ENCODE data around the gene ARHGAP31.
"Not testable (repeated sequence)": the region's sequence is repeated elsewhere in the genome, so short reads cannot be mapped to it uniquely, and the experiment has no call there.

Gene ARHGAP31

GRCh38 chr3:119371786-119372185, 77.6 kb downstream of the ARHGAP31 start:
- H3K4me3 Mint-ChIP-seq: not testable (repeated sequence)
- peaks cover 14% of the 10 kb centered on the region for H3K36me3 Mint-ChIP-seq

DNA sequence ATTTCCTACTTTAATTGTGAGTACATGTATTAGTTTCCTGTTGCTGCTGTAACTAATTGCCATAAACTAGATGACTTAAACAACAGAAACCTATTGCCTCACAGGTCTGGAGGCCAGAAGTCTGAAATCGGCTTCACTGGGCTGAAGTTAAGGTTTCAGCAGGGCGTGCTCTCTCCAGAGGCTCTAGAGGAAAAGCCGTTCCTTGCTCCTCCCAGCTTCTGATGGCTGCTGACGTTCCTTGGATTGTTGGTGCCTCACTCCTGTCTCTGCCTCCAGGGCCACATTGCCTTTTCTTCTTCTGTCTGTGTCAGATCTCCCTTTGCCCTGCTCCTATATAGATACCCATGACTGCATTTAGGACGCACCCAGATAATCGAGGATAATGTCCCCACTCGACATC, 80.9 kb downstream of the ARHGAP31 start:
- H3K27ac Mint-ChIP-seq: no peak overlapping the region
- H3K27me3 Mint-ChIP-seq: no peaks in the 10 kb centered on the region
- no peak overlapping the region for H3K4me3 Mint-ChIP-seq
- peaks cover 16% of the 10 kb centered on the region for H3K36me3 Mint-ChIP-seq
- H3K4me1 Mint-ChIP-seq: no peaks in the 10 kb centered on the region
- no peaks in the 10 kb centered on the region for H3K9me3 Mint-ChIP-seq

More at GRCh38 chr3:119371786-119372185, 77.6 kb downstream of the ARHGAP31 start:
- H3K27ac Mint-ChIP-seq, H3K4me1 Mint-ChIP-seq, H3K9me3 Mint-ChIP-seq, H3K27me3 Mint-ChIP-seq: not testable (repeated sequence)

GRCh38 chr3:119375510-119375909, 81.3 kb downstream of the ARHGAP31 start:
- Mint-ChIP-seq H3K4me3 (no peak overlapping the region), H3K36me3 (peaks cover 16% of the 10 kb centered on the region), H3K27me3 (no peaks in the 10 kb centered on the region), H3K27ac (no peak overlapping the region), H3K4me1 (no peaks in the 10 kb centered on the region), H3K9me3 (no peaks in the 10 kb centered on the region)

- H3K9me3 Mint-ChIP-seq: no peaks in the 10 kb centered on the region
- H3K36me3 Mint-ChIP-seq: peaks cover 11% of the 10 kb centered on the region
- no peak overlapping the region for H3K27ac Mint-ChIP-seq
- H3K4me3 Mint-ChIP-seq: no peak overlapping the region
- H3K27me3 Mint-ChIP-seq: no peaks in the 10 kb centered on the region
- no peaks in the 10 kb centered on the region for H3K4me1 Mint-ChIP-seq
Measured at GRCh38 chr3:119376758-119377157, 82.6 kb downstream of the ARHGAP31 start.

DNA sequence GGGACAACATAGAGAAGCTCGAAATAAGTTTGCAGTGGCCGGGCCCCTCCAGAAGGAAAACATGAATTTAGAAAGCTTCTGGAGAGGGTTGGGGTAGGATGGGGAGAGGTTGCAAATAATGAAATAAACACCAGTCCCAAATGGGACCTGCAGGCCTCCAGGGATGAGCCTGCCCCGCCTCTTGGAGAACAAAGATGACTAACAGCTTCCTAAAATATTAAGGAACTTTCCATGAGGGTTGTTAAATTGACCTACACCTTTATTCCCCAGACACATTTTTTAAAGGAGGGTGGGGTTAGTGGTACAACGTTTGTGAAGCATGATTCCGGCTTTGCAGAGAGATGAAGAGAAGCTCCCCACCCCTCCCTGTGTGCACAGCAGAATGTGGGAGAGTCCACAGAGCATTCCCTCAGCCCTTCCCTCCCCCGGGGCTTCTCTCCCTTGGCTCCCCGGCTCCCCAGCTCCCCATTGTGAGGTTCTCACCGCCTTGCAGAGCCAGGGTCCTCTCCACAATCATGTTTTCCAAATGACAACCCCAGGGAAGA, 84.1 kb downstream of the ARHGAP31 start:
- Mint-ChIP-seq H3K4me3 (no peak overlapping the region), H3K36me3 (peaks cover 12% of the 10 kb centered on the region), H3K4me1 (no peaks in the 10 kb centered on the region), H3K27me3 (no peaks in the 10 kb centered on the region), H3K9me3 (no peaks in the 10 kb centered on the region), H3K27ac (no peak overlapping the region)

- Mint-ChIP-seq H3K9me3 (no peaks in the 10 kb centered on the region), H3K4me1 (no peaks in the 10 kb centered on the region), H3K4me3 (no peak overlapping the region), H3K36me3 (peaks cover 12% of the 10 kb centered on the region), H3K27ac (no peak overlapping the region), H3K27me3 (no peaks in the 10 kb centered on the region)
Measured at GRCh38 chr3:119380697-119381096, 86.5 kb downstream of the ARHGAP31 start.

DNA sequence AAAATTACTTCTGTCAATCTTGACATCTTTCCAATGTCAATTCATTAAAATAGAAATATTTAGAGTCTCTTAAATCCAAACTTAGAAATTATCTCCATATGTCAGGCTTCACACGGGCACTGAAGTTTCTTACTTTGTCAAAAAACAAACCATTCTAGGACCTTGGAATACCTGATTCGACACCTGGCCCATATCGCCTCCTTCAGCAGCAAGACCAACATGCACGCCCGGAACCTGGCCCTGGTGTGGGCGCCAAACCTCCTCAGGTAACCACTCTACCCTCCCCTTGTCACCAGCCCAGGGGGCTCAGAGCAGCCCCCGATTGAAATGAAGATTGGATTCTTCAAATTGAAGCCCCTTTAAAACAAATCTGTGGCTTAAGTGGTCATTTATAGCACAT, 88.0 kb downstream of the ARHGAP31 start:
- Mint-ChIP-seq H3K4me1 (no peaks in the 10 kb centered on the region), H3K36me3 (peaks cover 10% of the 10 kb centered on the region), H3K27ac (no peak overlapping the region), H3K27me3 (no peaks in the 10 kb centered on the region), H3K9me3 (no peaks in the 10 kb centered on the region), H3K4me3 (no peak overlapping the region)

- Mint-ChIP-seq H3K27me3 (no peaks in the 10 kb centered on the region), H3K9me3 (no peaks in the 10 kb centered on the region), H3K36me3 (peaks cover 16% of the 10 kb centered on the region), H3K4me1 (no peaks in the 10 kb centered on the region), H3K27ac (no peak overlapping the region), H3K4me3 (no peak overlapping the region)
Measured at GRCh38 chr3:119388577-119388976, 94.4 kb downstream of the ARHGAP31 start.

GRCh38 chr3:119395923-119396358, 101.8 kb downstream of the ARHGAP31 start:
- Mint-ChIP-seq H3K27ac (no peak overlapping the region), H3K9me3 (no peaks in the 10 kb centered on the region), H3K36me3 (peaks cover 14% of the 10 kb centered on the region), H3K4me1 (no peaks in the 10 kb centered on the region), H3K4me3 (no peak overlapping the region), H3K27me3 (no peaks in the 10 kb centered on the region)

DNA sequence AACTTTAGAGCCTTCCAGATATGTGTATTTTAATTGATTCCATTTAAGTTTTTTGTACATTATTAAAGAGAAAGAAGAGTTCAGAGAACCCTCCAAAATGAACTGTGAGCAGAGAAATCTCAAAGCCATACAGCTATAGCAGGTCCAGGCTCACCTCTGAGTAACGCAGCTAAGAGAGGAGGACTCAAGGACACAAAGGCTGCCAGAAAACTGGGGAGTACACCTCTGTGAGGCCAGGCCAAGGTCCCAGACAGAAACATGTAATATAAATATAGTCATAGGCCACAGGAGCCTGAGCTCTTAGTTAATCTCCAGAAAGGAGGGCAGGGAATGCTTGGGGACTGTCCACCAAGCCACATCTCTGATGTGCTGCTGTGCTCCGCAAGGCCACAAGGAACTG, 102.7 kb downstream of the ARHGAP31 start:
- H3K36me3 Mint-ChIP-seq: peaks cover 19% of the 10 kb centered on the region
- H3K9me3 Mint-ChIP-seq: no peaks in the 10 kb centered on the region
- H3K27ac Mint-ChIP-seq: no peak overlapping the region
- H3K4me1 Mint-ChIP-seq: peaks cover 5% of the 10 kb centered on the region
- H3K27me3 Mint-ChIP-seq: no peaks in the 10 kb centered on the region
- H3K4me3 Mint-ChIP-seq: no peak overlapping the region

DNA sequence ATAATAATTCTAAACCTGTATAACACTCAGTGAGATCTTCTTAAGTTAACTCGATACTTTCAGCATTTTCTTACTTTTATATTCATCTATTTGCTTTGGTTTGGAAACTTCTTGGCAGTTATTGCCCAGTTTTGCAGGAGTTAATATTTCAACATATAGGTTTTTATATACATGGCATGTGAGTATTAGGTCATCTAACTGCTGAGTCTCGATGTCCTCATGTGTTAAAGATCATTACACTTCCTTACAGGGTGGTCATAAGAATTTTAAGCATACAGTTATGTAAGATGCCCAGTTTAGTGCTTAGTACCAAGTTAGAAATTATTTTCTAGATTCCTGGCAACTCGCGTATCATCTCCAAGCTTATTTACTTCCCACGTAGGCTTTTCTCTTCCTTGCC, 106.3 kb downstream of the ARHGAP31 start:
- no peaks in the 10 kb centered on the region for H3K9me3 Mint-ChIP-seq
- H3K36me3 Mint-ChIP-seq: peaks cover 10% of the 10 kb centered on the region
- no peaks in the 10 kb centered on the region for H3K27me3 Mint-ChIP-seq
- H3K27ac Mint-ChIP-seq: no peak overlapping the region
- H3K4me1 Mint-ChIP-seq: peaks cover 5% of the 10 kb centered on the region
- no peak overlapping the region for H3K4me3 Mint-ChIP-seq

- Mint-ChIP-seq H3K4me3 (no peak overlapping the region), H3K4me1 (peaks cover 5% of the 10 kb centered on the region), H3K27me3 (no peaks in the 10 kb centered on the region), H3K9me3 (no peaks in the 10 kb centered on the region), H3K27ac (no peak overlapping the region), H3K36me3 (peaks cover 13% of the 10 kb centered on the region)
Measured at GRCh38 chr3:119401069-119401468, 106.9 kb downstream of the ARHGAP31 start.

- Mint-ChIP-seq H3K4me3 (no peak overlapping the region), H3K9me3 (no peaks in the 10 kb centered on the region), H3K36me3 (peaks cover 13% of the 10 kb centered on the region), H3K4me1 (peaks cover 5% of the 10 kb centered on the region), H3K27ac (no peak overlapping the region), H3K27me3 (no peaks in the 10 kb centered on the region)
Measured at GRCh38 chr3:119401503-119402440, 107.6 kb downstream of the ARHGAP31 start.

GRCh38 chr3:119402791-119403190, 108.6 kb downstream of the ARHGAP31 start:
- Mint-ChIP-seq H3K27me3 (no peaks in the 10 kb centered on the region), H3K27ac (no peak overlapping the region), H3K4me3 (no peak overlapping the region), H3K36me3 (peaks cover 14% of the 10 kb centered on the region), H3K9me3 (no peaks in the 10 kb centered on the region), H3K4me1 (peaks cover 5% of the 10 kb centered on the region)

- no peaks in the 10 kb centered on the region for H3K27me3 Mint-ChIP-seq
- H3K4me1 Mint-ChIP-seq: peaks cover 5% of the 10 kb centered on the region
- no peak overlapping the region for H3K4me3 Mint-ChIP-seq
- H3K36me3 Mint-ChIP-seq: peaks cover 14% of the 10 kb centered on the region
- no peaks in the 10 kb centered on the region for H3K9me3 Mint-ChIP-seq
- H3K27ac Mint-ChIP-seq: no peak overlapping the region
Measured at GRCh38 chr3:119403201-119403600, 109.0 kb downstream of the ARHGAP31 start.

- no peak overlapping the region for H3K4me3 Mint-ChIP-seq
- no peak overlapping the region for H3K27ac Mint-ChIP-seq
- H3K36me3 Mint-ChIP-seq: peaks cover 21% of the 10 kb centered on the region
- H3K27me3 Mint-ChIP-seq: no peaks in the 10 kb centered on the region
- H3K9me3 Mint-ChIP-seq: no peaks in the 10 kb centered on the region
- peaks cover 5% of the 10 kb centered on the region for H3K4me1 Mint-ChIP-seq
Measured at GRCh38 chr3:119405315-119405714, 111.1 kb downstream of the ARHGAP31 start.

All from activated naive CD4-positive, alpha-beta T cell treated with anti-CD3 and anti-CD28 coated beads, Interleukin-2, amount 50 U/mL, for 24 hours (primary cell).